Measurements from ENCODE around the gene PRH2.

PRH2 gene

GRCh38 chr12:10919809-10920208 lies 9.2 kb upstream of the PRH2 start:
- Histone ChIP-seq H3K9ac (ENCODE audit: low read length) (no peak overlapping the region), H3K4me1 (ENCODE audit: control insufficient read depth, insufficient read depth, low read length) (no peaks in the 10 kb centered on the region), H3K9me3 (ENCODE audit: control insufficient read depth, insufficient read depth, low read depth, low read length) (no peaks in the 10 kb centered on the region), H3K36me3 (ENCODE audit: control insufficient read depth, insufficient read depth, low read length) (no peaks in the 10 kb centered on the region), H3K27ac (ENCODE audit: low read depth, low read length) (no peak overlapping the region), H3K27me3 (ENCODE audit: control insufficient read depth, insufficient read depth, low read length) (no peaks in the 10 kb centered on the region), H3K4me3 (ENCODE audit: low read depth, low read length) (no peak overlapping the region)

GRCh38 chr12:10926269-10926668 lies 2.8 kb upstream of the PRH2 start:
- no peaks in the 10 kb centered on the region for H3K9me3 ChIP-seq (ENCODE audit: control insufficient read depth, insufficient read depth, low read depth, low read length)
- no peak overlapping the region for H3K27ac ChIP-seq (ENCODE audit: low read depth, low read length)
- H3K36me3 ChIP-seq (ENCODE audit: control insufficient read depth, insufficient read depth, low read length), result no peaks in the 10 kb centered on the region
- no peak overlapping the region for H3K4me3 ChIP-seq (ENCODE audit: low read depth, low read length)
- H3K4me1 ChIP-seq (ENCODE audit: control insufficient read depth, insufficient read depth, low read length), result no peaks in the 10 kb centered on the region
- H3K27me3 ChIP-seq (ENCODE audit: control insufficient read depth, insufficient read depth, low read length), result no peaks in the 10 kb centered on the region
- H3K9ac ChIP-seq (ENCODE audit: low read length), result no peak overlapping the region

- H3K36me3 ChIP-seq (ENCODE audit: control insufficient read depth, insufficient read depth, low read length), result no peaks in the 10 kb centered on the region
- no peak overlapping the region for H3K9ac ChIP-seq (ENCODE audit: low read length)
- no peaks in the 10 kb centered on the region for H3K9me3 ChIP-seq (ENCODE audit: control insufficient read depth, insufficient read depth, low read depth, low read length)
- no peak overlapping the region for H3K27ac ChIP-seq (ENCODE audit: low read depth, low read length)
- no peaks in the 10 kb centered on the region for H3K27me3 ChIP-seq (ENCODE audit: control insufficient read depth, insufficient read depth, low read length)
- H3K4me3 ChIP-seq (ENCODE audit: low read depth, low read length), result no peak overlapping the region
- H3K4me1 ChIP-seq (ENCODE audit: control insufficient read depth, insufficient read depth, low read length), result peaks cover 4% of the 10 kb centered on the region; the same call in 1 of the 2 replicates
Measured at GRCh38 chr12:10936506-10936905, 7.5 kb downstream of the PRH2 start.

- Histone ChIP-seq H3K27ac (ENCODE audit: low read depth, low read length) (no peak within 1 kb of the TSS), H3K36me3 (ENCODE audit: control insufficient read depth, insufficient read depth, low read length) (no peaks in the 10 kb centered on the region), H3K9ac (ENCODE audit: low read length) (no peak within 1 kb of the TSS)
Measured at GRCh38 chr12:10939163-10939562, 10.1 kb downstream of the PRH2 start, which contains the start of gene TAS2R14. TAS2R14 (minus strand) TSS chr12:10939263; CDS start chr12:10939207, 56 bp downstream.

GRCh38 chr12:10940389-10940788 lies 11.4 kb downstream of the PRH2 start:
- Histone ChIP-seq H3K27me3 (ENCODE audit: control insufficient read depth, insufficient read depth, low read length) (no peaks in the 10 kb centered on the region), H3K9me3 (ENCODE audit: control insufficient read depth, insufficient read depth, low read depth, low read length) (peaks cover 18% of the 10 kb centered on the region), H3K27ac (ENCODE audit: low read depth, low read length) (no peak overlapping the region), H3K9ac (ENCODE audit: low read length) (no peak overlapping the region), H3K36me3 (ENCODE audit: control insufficient read depth, insufficient read depth, low read length) (no peaks in the 10 kb centered on the region), H3K4me1 (ENCODE audit: control insufficient read depth, insufficient read depth, low read length) (peaks cover 16% of the 10 kb centered on the region), H3K4me3 (ENCODE audit: low read depth, low read length) (no peak overlapping the region)

More at GRCh38 chr12:10939163-10939562, 10.1 kb downstream of the PRH2 start, which contains the start of gene TAS2R14:
- H3K4me3 ChIP-seq (ENCODE audit: low read depth, low read length), result no peak within 1 kb of the TSS
- no peaks in the 10 kb centered on the region for H3K27me3 ChIP-seq (ENCODE audit: control insufficient read depth, insufficient read depth, low read length)
- peaks cover 5% of the 10 kb centered on the region; the same call in 1 of the 2 replicates for H3K9me3 ChIP-seq (ENCODE audit: control insufficient read depth, insufficient read depth, low read depth, low read length)
- H3K4me1 ChIP-seq (ENCODE audit: control insufficient read depth, insufficient read depth, low read length), result peaks cover 16% of the 10 kb centered on the region

- Histone ChIP-seq H3K27me3 (ENCODE audit: control insufficient read depth, insufficient read depth, low read length) (no peaks in the 10 kb centered on the region), H3K4me3 (ENCODE audit: low read depth, low read length) (no peak overlapping the region), H3K4me1 (ENCODE audit: control insufficient read depth, insufficient read depth, low read length) (peaks cover 13% of the 10 kb centered on the region), H3K27ac (ENCODE audit: low read depth, low read length) (no peak overlapping the region), H3K9ac (ENCODE audit: low read length) (no peak overlapping the region), H3K36me3 (ENCODE audit: control insufficient read depth, insufficient read depth, low read length) (no peaks in the 10 kb centered on the region), H3K9me3 (ENCODE audit: control insufficient read depth, insufficient read depth, low read depth, low read length) (peaks cover 23% of the 10 kb centered on the region)
Measured at GRCh38 chr12:10941369-10941768, 12.3 kb downstream of the PRH2 start.

GRCh38 chr12:10941916-10942607 lies 13.0 kb downstream of the PRH2 start:
- H3K9me3 ChIP-seq (ENCODE audit: control insufficient read depth, insufficient read depth, low read depth, low read length), result peaks cover 27% of the 10 kb centered on the region
- peak overlapping the region; percentile 71 for H3K9ac ChIP-seq (ENCODE audit: low read length)
- peak overlapping the region; percentile 62; the same call in 1 of the 2 replicates for H3K27ac ChIP-seq (ENCODE audit: low read depth, low read length)
- H3K27me3 ChIP-seq (ENCODE audit: control insufficient read depth, insufficient read depth, low read length), result no peaks in the 10 kb centered on the region
- H3K4me1 ChIP-seq (ENCODE audit: control insufficient read depth, insufficient read depth, low read length), result peaks cover 12% of the 10 kb centered on the region
- no peak overlapping the region for H3K4me3 ChIP-seq (ENCODE audit: low read depth, low read length)
- no peaks in the 10 kb centered on the region for H3K36me3 ChIP-seq (ENCODE audit: control insufficient read depth, insufficient read depth, low read length)

- H3K9ac ChIP-seq (ENCODE audit: low read length), result no peak overlapping the region
- H3K27me3 ChIP-seq (ENCODE audit: control insufficient read depth, insufficient read depth, low read length), result no peaks in the 10 kb centered on the region
- H3K27ac ChIP-seq (ENCODE audit: low read depth, low read length), result no peak overlapping the region
- H3K4me1 ChIP-seq (ENCODE audit: control insufficient read depth, insufficient read depth, low read length), result peaks cover 12% of the 10 kb centered on the region
- no peak overlapping the region for H3K4me3 ChIP-seq (ENCODE audit: low read depth, low read length)
- no peaks in the 10 kb centered on the region for H3K36me3 ChIP-seq (ENCODE audit: control insufficient read depth, insufficient read depth, low read length)
- H3K9me3 ChIP-seq (ENCODE audit: control insufficient read depth, insufficient read depth, low read depth, low read length), result peaks cover 33% of the 10 kb centered on the region
Measured at GRCh38 chr12:10943167-10943566, 14.1 kb downstream of the PRH2 start.

GRCh38 chr12:10952645-10953044 lies 23.6 kb downstream of the PRH2 start:
- no peaks in the 10 kb centered on the region for H3K36me3 ChIP-seq (ENCODE audit: control insufficient read depth, insufficient read depth, low read length)
- no peaks in the 10 kb centered on the region for H3K4me1 ChIP-seq (ENCODE audit: control insufficient read depth, insufficient read depth, low read length)
- no peaks in the 10 kb centered on the region for H3K27me3 ChIP-seq (ENCODE audit: control insufficient read depth, insufficient read depth, low read length)
- no peak overlapping the region for H3K27ac ChIP-seq (ENCODE audit: low read depth, low read length)
- H3K9ac ChIP-seq (ENCODE audit: low read length), result no peak overlapping the region
- H3K9me3 ChIP-seq (ENCODE audit: control insufficient read depth, insufficient read depth, low read depth, low read length), result peaks cover 7% of the 10 kb centered on the region; the same call in 1 of the 2 replicates
- no peak overlapping the region for H3K4me3 ChIP-seq (ENCODE audit: low read depth, low read length)

GRCh38 chr12:10956085-10956484 lies 27.0 kb downstream of the PRH2 start:
- Histone ChIP-seq H3K27me3 (ENCODE audit: control insufficient read depth, insufficient read depth, low read length) (no peaks in the 10 kb centered on the region), H3K27ac (ENCODE audit: low read depth, low read length) (no peak overlapping the region)

GRCh38 chr12:10957741-10958140 lies 28.7 kb downstream of the PRH2 start:
- Histone ChIP-seq H3K9ac (ENCODE audit: low read length) (no peak overlapping the region), H3K4me3 (ENCODE audit: low read depth, low read length) (no peak overlapping the region), H3K27ac (ENCODE audit: low read depth, low read length) (no peak overlapping the region), H3K4me1 (ENCODE audit: control insufficient read depth, insufficient read depth, low read length) (no peaks in the 10 kb centered on the region), H3K27me3 (ENCODE audit: control insufficient read depth, insufficient read depth, low read length) (no peaks in the 10 kb centered on the region), H3K36me3 (ENCODE audit: control insufficient read depth, insufficient read depth, low read length) (no peaks in the 10 kb centered on the region), H3K9me3 (ENCODE audit: control insufficient read depth, insufficient read depth, low read depth, low read length) (no peaks in the 10 kb centered on the region; the same call in 1 of the 2 replicates)

More at GRCh38 chr12:10956085-10956484, 27.0 kb downstream of the PRH2 start:
- no peak overlapping the region for H3K4me3 ChIP-seq (ENCODE audit: low read depth, low read length)
- H3K4me1 ChIP-seq (ENCODE audit: control insufficient read depth, insufficient read depth, low read length), result no peaks in the 10 kb centered on the region
- no peak overlapping the region for H3K9ac ChIP-seq (ENCODE audit: low read length)
- H3K9me3 ChIP-seq (ENCODE audit: control insufficient read depth, insufficient read depth, low read depth, low read length), result no peaks in the 10 kb centered on the region; the same call in 1 of the 2 replicates
- H3K36me3 ChIP-seq (ENCODE audit: control insufficient read depth, insufficient read depth, low read length), result no peaks in the 10 kb centered on the region

Measured in HUES6 (cell line).